ENCODE measurements around the gene RASGEF1C.
"Not testable (repeated sequence)": the region's sequence is repeated elsewhere in the genome, so short reads cannot be mapped to it uniquely, and the experiment has no call there.

RASGEF1C gene

GRCh38 chr5:180210961-180211760 lies 2.1 kb upstream of the RASGEF1C start:
- DNase-seq = no peak

DNA sequence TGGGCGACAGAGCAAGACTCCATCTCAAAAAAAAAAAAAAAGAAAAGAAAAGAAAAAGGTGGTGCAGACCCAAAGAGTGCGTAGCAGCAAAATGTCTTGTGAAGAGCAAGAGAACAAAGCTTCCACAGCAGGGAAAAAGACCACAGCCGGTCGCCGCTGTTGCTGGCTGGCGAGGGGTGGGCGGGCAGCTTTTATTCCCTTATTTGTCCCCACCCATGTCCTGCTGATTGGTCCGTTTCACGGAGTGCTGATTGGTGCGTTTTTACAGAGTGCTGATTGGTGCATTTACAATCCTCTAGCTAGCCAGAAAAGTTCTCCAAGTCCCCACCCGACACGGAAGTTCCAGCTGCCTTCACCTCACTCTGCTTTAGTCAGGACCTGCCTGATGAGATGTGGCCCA lies 1.1 kb upstream of the RASGEF1C start:
- not testable (repeated sequence) for DNase-seq

DNA sequence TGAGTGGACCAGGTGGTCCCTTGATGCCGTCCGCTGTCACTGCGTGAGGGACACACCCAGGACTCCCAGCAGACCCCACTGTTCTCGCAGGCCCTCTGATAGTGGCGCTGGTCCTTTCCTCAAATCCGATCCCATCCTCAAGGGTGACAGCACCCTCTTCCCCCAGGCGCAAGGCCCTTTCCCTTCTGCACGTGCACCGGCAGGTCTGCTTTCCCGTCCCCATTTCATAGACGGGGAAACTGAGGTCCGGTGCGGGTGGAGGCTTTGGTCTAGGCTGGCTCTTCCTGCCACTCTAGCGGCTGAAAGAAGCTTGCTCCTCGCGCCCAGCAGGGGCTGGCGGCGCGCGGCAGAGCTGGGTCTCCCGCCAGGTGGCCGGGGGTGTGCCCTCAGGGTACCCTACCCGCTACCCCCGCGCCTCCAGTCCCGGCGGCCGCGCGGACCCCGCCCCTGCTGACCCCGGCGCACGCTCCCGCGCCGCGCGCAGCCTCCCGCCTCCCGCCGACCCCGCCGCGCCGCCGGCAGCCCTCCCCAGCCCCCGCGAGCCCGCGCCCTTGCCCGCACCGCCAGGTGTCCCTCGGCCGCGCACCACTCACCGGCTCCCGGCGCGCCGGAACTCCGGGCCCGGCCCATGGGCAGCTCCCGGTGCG lies 453 bp downstream of the RASGEF1C start:
- DNase-seq = no peak

GRCh38 chr5:180208038-180208434 lies 975 bp downstream of the RASGEF1C start:
- no peak for DNase-seq

DNA sequence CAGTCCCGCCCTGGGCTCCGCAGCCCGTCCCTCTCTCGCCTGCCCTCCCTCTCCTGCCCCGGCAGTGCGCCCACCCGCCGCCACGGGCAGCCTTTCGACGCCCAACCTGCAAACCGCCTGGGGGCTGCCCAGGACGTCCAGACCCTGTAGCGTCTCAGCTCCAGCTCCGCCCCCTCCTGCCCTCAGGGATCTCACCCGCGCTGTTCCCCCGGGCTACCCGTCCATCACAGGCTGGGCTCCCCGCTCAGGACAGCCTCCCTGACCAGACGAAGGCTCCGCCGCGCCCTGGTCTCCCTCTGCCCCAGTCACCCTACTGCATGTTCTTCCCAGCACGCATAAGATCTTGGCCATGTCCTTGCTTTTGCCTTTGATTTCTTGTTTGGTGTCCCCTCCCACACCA lies 1.4 kb downstream of the RASGEF1C start:
- DNase-seq = no peak

DNA sequence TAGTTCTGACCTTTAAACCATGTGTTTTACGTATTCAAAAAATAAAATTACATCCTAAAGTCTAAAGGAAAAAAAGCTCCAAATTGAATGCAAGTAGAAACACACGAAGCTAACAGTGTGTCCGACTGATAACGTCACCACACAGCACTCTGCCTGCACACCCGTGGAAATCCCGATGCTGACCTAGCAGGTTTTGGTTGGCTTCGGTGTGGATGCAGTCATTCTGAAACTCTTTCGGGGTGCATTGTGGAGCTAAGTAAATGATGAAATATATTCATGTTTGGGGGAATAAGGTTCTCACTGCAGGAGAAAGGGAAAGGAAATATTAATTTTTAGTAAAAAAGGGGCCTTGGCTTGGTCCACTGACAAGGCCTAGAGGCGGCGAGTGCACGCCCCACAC lies 2.0 kb downstream of the RASGEF1C start:
- DNase-seq = no peak

- no peak for DNase-seq
Measured at GRCh38 chr5:180205916-180206315, 3.1 kb downstream of the RASGEF1C start.

DNA sequence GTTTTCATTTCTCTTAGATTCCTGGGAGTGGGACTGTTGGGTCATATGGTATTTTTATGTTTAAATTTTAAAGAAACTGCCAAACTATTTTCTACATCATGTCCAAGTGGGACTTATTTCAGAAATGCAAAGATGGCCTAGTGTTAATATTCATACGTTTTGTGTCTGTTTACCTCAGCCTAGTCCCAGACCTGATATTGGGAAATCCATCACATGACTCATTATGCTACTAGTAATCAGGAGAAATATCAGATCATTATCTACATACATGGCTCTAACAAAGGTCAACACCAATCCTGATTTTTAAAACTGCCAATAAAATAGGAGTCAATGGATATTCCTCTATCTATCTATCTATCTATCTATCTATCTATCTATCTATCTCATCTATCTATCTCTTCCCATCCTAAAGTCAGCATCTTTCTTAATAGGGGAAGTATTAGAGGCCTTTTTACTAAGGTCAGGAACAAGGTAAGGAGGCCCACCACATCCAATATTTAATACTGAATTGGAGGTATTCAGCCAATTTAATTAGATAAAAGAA lies 4.7 kb downstream of the RASGEF1C start:
- no peak for DNase-seq

- DNase-seq = no peak
Measured at GRCh38 chr5:180202939-180203573, 6.0 kb downstream of the RASGEF1C start.

- DNase-seq = no peak
Measured at GRCh38 chr5:180201051-180201987, 7.7 kb downstream of the RASGEF1C start.

GRCh38 chr5:180199390-180199789 lies 9.6 kb downstream of the RASGEF1C start:
- DNase-seq = no peak

- no peak for DNase-seq
Measured at GRCh38 chr5:180198208-180198607, 10.8 kb downstream of the RASGEF1C start.

GRCh38 chr5:180197016-180197702 lies 11.9 kb downstream of the RASGEF1C start:
- DNase-seq = no peak

DNA sequence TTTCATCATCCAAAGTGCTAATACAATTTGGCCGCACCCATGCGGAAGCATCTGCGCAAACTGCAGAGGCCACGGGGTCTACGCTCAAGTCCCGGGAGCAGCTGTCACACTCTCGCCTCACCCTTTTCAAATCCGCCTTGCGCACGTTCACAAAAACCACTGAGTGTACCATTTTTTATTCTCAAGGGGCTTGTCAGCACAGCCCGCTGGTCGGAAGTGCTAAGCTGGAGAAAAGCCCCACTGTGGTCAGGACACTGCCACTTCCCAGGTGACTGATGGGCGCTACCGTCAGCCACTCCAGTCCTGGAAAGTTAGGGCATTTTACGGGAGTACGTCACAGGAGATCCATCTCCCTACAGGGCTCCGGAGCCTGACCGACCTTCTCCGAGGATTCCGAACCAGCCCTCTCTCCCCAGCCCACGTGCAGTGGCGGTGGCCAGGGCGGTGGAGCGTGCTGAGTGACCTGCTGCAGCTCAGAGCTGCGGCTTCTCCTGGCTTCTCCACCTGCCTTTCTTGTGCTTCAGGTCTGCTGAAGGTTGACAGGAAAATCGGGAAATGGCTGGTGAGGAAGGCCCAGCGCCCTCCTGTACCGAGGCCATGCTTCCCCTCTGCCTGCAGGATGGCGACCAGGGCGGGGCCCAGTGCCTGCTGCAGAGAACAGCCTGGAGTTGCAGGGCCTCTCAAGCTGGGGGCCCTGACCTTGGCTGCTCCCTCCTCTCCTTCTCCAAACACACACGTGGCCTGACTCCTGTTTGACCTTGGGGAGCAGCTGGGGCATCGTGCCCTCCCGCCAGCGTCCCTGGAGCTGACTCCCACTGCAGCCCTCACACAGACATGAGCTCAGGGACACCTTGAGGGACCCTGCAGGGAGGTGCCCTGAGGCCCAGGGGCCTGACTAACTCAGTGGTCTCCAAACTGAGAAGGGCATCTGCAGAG lies 14.3 kb downstream of the RASGEF1C start:
- DNase-seq = no peak

- no peak for DNase-seq
Measured at GRCh38 chr5:180193749-180194375, 15.1 kb downstream of the RASGEF1C start.

GRCh38 chr5:180191716-180192115 lies 17.3 kb downstream of the RASGEF1C start:
- DNase-seq = no peak

- no peak for DNase-seq
Measured at GRCh38 chr5:180187767-180188166, 21.2 kb downstream of the RASGEF1C start.

GRCh38 chr5:180180846-180181245 lies 28.2 kb downstream of the RASGEF1C start:
- DNase-seq = no peak

GRCh38 chr5:180180421-180180820 lies 28.6 kb downstream of the RASGEF1C start:
- no peak for DNase-seq

All from activated effector memory CD4-positive, alpha-beta T cell treated with Interleukin-2 at 50 U/mL for 16 hours (primary cell).